GM18508 (cell line): ENCODE measurements around the gene NEK1.

Experiments
- ATAC-seq: cut with Tn5 transposase; IDR thresholded peaks from one replicate; pipeline ENCODE4 v1.9.1; 2021; ENCODE audit warnings: moderate number of reproducible peaks; ENCODE audit not compliant: insufficient read depth, unreplicated experiment

NEK1 gene

GRCh38 chr4:169384779-169385178 lies 227.6 kb downstream of the NEK1 start:
- no peak for ATAC-seq

- no peak for ATAC-seq
These were observed 228.7 kb downstream of the NEK1 start for GRCh38 chr4:169383724-169384123.

- ATAC-seq, result no peak
These were observed 232.7 kb downstream of the NEK1 start for GRCh38 chr4:169379688-169380087.

- ATAC-seq, result no peak
These were observed 235.0 kb downstream of the NEK1 start for GRCh38 chr4:169377367-169377766.

GRCh38 chr4:169376421-169376820 lies 236.0 kb downstream of the NEK1 start:
- no peak for ATAC-seq

GRCh38 chr4:169372791-169373190 lies 239.6 kb downstream of the NEK1 start:
- ATAC-seq, result no peak

GRCh38 chr4:169369634-169370033 lies 242.7 kb downstream of the NEK1 start:
- ATAC-seq, result no peak

GRCh38 chr4:169367826-169368225 lies 244.6 kb downstream of the NEK1 start:
- ATAC-seq, result no peak

GRCh38 chr4:169366821-169367220 lies 245.6 kb downstream of the NEK1 start:
- ATAC-seq, result no peak

GRCh38 chr4:169362607-169363006 lies 249.8 kb downstream of the NEK1 start:
- no peak for ATAC-seq

GRCh38 chr4:169361756-169362155 lies 250.6 kb downstream of the NEK1 start:
- ATAC-seq, result no peak

- no peak for ATAC-seq
These were observed 252.4 kb downstream of the NEK1 start for GRCh38 chr4:169359961-169360360.

- ATAC-seq, result no peak
These were observed 260.0 kb downstream of the NEK1 start for GRCh38 chr4:169352360-169352759.

- no peak for ATAC-seq
These were observed 260.5 kb downstream of the NEK1 start for GRCh38 chr4:169351872-169352271.

GRCh38 chr4:169348541-169348940 lies 263.8 kb downstream of the NEK1 start:
- ATAC-seq, result no peak

GRCh38 chr4:169346840-169347239 lies 265.5 kb downstream of the NEK1 start:
- no peak for ATAC-seq

GRCh38 chr4:169345316-169345721 lies 267.1 kb downstream of the NEK1 start:
- no peak for ATAC-seq
